GM21515 (cell line): Measurements from ENCODE around the gene SPDYA.
"Not testable (repeated sequence)": the region's sequence is repeated elsewhere in the genome, so short reads cannot be mapped to it uniquely, and the experiment has no call there.

ENCODE experiments used
- ATAC-seq: cut with Tn5 transposase; IDR thresholded peaks from one replicate; pipeline ENCODE4 v1.9.1; 2021; ENCODE audit not compliant: unreplicated experiment

SPDYA gene

GRCh38 chr2:28810384-28811285 is at the start of gene SPDYA:
Gene SPDYA, plus strand, starts transcription at chr2:28810834. Its CDS starts 5,181 bp downstream, at chr2:28816015.
- ATAC-seq: peak; percentile 78

DNA sequence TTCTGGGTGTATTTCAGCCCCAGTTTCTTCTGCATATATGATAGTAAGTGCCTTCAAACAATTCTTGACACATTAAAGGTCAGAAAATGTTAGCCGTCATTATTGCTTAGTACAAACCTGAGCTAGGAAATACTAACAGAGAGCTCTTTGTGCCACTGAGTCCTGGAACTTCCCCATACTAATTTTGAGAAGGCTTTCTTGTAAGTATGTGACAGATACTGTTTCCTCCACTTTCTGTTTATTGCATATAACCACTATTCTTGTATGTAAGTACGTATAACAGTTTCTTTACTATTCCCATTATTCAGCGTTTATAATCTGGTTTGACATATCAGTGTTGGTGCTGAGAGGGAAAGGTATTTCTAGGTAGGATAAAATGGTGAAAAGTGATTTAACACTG is 49.2 kb upstream of the SPDYA start:
- no peak for ATAC-seq

DNA sequence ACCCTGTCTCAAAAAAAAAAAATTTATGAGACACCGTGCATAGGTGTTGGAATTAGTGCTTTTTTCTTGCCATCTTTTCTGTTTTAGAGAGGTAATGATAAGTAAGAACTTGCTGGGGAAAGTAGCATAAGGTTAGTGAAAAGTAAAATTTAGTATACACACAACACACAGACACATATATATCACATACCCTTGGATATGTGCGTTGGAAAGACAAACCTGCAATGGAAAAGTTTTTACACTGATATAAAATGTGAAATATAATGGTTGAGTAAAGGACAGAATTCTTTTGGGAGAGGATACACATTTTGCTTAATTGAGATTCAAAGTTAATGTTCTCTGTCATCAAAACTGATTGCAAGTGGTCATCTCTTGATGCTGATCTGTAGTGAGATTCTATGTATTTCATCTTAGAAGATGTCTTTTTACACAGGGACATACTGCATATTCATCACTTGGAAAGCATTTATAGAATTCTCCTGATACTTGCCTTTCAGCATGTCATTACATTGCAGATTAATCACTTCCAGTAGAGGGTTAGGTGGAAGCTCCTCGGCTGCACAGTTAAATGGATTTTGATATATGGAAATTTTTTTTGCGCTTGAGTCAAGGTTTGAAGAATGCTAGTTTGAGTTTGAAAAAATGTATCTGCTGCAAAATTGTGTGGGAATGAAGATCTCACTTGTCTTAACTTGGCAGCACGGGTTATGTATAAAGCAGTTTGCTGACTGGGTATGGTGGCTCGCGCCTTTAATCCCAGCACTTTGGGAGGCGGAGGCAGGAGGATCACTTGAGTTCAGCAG is 45.5 kb upstream of the SPDYA start:
- ATAC-seq: no peak

GRCh38 chr2:28766070-28766469 is 44.6 kb upstream of the SPDYA start:
- no peak for ATAC-seq

DNA sequence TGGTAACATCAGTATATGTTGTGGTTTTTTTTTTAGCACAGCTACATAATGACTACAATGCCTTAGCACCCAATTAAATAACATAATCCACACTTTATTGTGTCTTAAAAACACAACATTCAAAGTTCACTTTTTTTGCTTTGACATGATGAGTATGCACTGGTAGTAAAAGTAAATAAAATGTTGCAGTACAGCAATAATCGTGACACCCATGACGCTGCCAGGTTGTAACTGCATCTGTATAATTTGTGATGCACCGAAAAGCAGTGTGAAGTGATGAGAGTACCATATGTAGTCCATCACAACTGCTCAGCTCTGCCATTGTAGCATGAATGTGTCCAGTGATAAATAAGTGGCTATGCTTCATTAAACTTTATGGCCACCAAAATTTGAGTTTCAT is 43.3 kb upstream of the SPDYA start:
- ATAC-seq: no peak

DNA sequence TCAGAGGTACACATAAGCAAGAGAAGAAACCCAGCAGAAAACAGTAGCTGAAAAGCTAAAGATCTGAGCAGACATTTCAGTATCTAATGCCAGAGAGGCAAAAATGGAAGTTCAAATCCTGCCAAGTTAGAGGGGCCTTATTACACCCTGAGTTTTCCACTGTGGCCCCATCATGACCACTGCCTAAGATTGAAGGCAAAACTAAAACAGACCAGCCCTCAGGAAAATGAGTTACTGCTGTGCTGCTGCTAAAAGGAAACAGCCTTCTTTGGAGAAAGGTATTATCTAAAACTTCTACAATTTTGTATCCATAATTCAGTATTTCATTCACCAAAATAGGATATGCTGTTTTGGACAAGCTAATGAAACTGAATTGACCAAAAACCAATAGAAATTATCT is 42.2 kb upstream of the SPDYA start:
- no peak for ATAC-seq

DNA sequence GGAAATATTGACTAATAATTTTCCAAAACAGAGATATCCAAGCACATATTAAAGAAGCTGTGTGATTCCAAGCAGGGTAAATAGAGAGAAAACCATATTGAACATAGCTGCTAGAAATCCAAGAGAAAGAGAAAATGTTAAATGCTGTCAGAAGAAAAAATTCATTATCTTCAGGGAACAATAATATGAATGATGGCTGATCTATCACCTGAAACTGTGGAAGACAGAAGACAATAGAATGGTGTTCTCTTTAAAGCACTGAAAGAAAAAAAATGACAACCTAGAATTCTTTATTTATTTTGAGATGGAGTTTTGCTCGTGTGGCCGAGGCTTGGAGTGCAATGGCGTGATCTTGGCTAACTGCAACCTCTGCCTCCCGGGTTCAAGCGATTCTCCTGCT is 41.7 kb upstream of the SPDYA start:
- no peak for ATAC-seq

- no peak for ATAC-seq
Observed at GRCh38 chr2:28772351-28772750, 38.3 kb upstream of the SPDYA start.

- no peak for ATAC-seq
Observed at GRCh38 chr2:28776471-28776870, 34.2 kb upstream of the SPDYA start.

DNA sequence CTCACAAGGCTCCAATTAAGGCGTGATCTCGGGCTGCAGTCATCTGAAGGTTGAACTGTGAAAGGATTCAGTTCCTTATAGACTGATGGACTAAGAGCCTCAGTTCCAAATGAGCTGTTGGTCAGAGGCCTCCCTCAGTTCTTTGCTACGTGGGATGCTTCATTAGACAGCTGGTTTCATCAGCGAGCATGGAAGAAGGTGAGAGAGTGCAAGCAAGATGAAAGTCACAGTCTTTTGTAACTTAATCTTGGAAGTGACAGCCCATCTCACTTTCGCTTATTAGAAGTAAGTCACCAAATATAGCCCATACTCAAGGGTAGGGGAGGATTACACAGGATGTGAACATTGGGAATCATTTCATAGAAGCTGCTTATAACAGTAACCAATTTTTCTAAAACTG is 32.2 kb upstream of the SPDYA start:
- ATAC-seq: no peak

DNA sequence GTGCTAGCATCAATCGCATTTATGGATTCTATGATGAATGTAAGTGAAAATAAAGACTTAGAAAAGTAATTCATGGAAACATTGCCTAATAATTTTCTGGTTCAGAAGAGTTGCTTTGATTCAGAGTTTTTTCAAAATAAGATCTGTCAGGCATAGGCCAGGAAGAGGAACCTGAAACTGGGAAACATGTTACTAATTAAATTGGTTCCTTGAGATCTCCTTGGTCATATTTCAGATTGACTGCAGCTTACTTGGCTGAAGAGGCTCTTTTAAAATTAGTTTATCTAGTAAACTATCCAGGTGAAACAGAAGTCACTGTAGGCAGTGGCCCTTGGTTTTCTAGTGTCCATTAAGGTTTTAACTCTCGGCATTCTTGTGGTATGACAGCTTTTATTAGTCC is 31.6 kb upstream of the SPDYA start:
- no peak for ATAC-seq

GRCh38 chr2:28780496-28780895 is 30.1 kb upstream of the SPDYA start:
- ATAC-seq: no peak

DNA sequence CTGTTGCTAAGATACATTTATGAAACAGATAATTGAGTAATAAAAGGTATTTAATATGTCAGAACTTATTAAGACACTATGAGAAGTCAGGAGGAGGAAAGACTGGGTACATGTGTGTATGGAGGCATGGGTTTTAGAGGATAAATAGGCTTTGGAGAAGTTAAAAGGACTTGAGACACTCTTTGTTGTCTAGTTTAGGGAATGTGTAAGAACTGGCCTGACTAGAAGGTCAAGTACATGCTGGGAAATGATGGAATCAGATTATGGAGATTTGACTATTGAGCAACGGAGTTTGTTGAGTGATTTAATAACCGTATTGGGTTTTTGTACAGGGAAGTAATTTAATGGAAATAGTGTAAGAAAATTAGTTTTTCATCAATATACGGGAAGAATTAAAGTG is 28.2 kb upstream of the SPDYA start:
- ATAC-seq: no peak

DNA sequence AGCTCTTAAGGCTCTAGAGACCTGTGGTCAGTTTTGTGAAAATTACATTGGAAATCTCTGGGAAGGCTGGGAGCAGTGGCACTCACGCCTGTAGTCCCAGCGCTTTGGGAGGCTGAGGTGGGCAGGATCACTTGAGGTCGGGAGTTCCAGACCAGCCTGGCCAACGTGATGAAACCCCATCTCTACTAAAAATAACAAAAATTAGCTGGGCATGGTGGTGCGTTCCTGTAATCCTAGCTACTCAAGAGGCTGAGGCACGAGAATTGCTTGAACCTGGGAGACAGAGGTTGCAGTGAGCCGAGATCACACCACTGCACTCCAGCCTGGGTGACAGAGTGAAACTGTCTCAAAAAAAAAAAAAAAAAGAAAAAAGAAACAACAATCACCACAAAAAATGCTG is 26.1 kb upstream of the SPDYA start:
- not testable (repeated sequence) for ATAC-seq

DNA sequence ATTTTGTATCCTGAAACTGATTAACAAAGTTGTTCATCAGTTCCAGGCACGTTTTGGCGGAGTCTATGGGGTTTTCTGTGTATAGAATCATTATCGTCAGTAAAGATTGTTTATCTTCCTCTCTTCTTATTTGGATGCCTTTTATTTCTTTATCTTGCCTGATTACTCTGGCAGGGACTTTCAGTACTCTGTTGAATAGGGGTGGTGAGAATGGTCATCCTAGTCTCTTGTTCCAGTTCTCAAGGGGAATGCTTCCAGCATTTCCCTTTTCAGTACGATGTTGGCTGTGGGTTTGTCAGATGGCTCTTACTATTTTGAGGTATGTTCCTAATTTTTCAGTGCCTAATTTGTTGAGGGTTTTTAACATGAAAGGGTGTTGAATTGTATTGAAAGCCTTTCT is 14.0 kb upstream of the SPDYA start:
- ATAC-seq: no peak

- no peak for ATAC-seq
Observed at GRCh38 chr2:28801726-28802125, 8.9 kb upstream of the SPDYA start.

GRCh38 chr2:28802975-28803429 is 7.6 kb upstream of the SPDYA start:
- no peak for ATAC-seq

GRCh38 chr2:28809927-28810326 is 707 bp upstream of the SPDYA start:
- no peak for ATAC-seq

DNA sequence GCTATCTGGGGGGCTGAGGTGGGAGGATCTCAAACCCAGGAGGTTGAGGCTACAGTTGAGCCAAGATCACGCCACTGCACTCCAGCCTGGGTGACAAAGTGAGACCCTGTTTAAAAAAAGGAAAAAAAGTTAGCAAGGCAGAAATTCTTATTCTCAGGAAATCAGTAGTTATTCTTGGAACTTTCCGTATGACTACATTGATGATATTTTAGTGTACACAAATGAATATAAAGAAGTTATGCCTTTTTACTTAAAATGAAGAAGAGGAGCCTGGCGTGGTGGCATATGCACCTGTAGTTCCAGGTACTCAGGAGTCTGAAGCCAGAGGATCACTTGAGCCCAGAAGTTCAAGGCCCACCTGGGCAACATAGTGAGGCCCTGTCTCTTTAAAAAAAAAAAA is 7.4 kb downstream of the SPDYA start:
- ATAC-seq: no peak

DNA sequence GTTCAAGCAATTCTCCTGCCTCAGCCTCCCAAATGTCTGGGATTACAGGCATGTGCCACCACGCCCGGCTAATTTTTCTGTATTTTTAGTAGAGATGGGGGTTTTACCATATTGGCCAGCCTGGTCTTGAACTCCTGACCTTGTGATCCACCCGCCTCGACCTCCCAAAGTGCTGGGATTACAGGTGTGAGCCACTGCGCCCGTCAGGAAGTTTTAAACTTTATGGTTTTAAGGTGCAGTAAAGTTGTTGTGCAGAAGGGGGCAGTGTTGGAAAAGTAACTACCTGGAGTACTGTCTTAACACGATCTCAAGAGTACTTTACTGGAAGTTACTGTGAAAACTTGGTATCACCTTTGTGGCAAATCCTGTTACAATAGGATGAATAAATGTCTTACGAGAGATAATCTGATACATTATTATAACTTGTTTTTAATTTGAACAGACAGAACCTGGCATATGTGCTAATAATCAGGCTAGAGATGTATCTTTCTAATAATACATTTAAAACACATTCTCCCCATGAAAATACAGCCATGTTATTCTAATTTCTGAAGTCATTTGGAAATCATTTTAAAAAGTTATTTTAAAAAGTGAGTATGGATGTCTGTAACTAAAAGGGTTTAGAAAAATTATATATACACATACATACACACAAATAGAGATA is 10.8 kb downstream of the SPDYA start:
- no peak for ATAC-seq

DNA sequence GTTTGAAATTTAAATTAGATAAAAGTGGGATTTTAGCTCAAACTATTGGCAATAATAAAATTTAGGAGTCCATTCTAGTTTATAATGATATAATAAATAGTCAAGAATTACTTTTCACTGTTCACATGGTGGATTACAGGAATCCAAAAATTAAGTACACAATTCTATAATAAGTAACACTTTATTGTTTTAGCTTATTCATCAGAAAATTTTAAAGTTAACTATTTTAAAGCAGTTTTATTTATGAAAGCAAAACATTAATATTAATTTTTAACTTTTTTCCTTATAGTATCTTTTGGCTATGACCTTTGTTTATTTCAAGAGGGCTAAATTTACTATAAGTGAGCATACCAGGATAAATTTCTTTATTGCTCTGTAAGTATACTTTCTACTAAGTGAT is 11.4 kb downstream of the SPDYA start:
- ATAC-seq: no peak

DNA sequence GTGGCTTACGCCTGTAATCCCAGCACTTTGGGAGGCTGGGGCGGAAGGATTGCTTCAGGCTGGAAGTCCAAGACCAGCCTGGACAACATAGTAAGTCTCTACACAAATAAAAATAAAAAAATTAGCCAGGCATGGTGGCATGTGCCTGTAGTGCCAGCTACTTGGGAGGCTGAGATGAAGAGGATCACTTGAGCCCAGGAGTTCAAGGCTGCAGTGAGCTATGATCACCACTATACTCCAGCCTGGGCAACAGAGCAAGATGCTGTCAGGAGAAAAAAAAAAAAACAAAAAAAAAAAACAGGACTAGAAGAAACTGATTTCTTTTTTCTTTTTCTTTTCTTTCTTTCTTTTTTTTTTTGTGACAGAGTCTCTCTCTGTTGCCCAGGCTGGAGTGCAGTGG is 13.6 kb downstream of the SPDYA start:
- ATAC-seq: no peak
